SK-N-MC (cell line): ENCODE results near the gene TBL1X.

Source experiments
- EZH2 ChIP-seq: fragments of 200-600 bp; sonication (generic); IDR thresholded peaks from one replicate; pipeline ENCODE4 v1.6.1; 2017; ENCODE audit warnings: antibody characterized with exemption
- FOXP2 ChIP-seq: optimal IDR thresholded peaks from 2 replicates; pipeline ENCODE3; 2011; ENCODE audit warnings: mild to moderate bottlenecking, moderate library complexity; ENCODE audit not compliant: insufficient read depth; ENCODE audit errors: extremely low read length, control extremely low read depth
- POLR2AphosphoS5 ChIP-seq: IDR thresholded peaks from 2 replicates; pipeline ENCODE4 v1.6.1; 2012; ENCODE audit warnings: mild to moderate bottlenecking, low read depth, low read length, borderline replicate concordance

- TF ChIP-seq POLR2AphosphoS5 (no peak), EZH2 (no peak), FOXP2 (no peak)
Observed at GRCh38 chrX:9528498-9528897, 63.6 kb downstream of the TBL1X start.
